ENCODE measurements around the gene AKAP10.

Gene AKAP10

GRCh38 chr17:19877364-19877945 lies 100.2 kb downstream of the AKAP10 start:
- Histone ChIP-seq H3K9ac (ENCODE audit: low read length) (no peak overlapping the region), H3K27ac (ENCODE audit: low read depth, low read length) (no peak overlapping the region), H3K79me2 (ENCODE audit: control insufficient read depth, insufficient read depth, low read length) (no peaks in the 10 kb centered on the region), H3K4ac (ENCODE audit: low read depth, low read length) (no peak overlapping the region), H2BK5ac (ENCODE audit: low read length) (no peak overlapping the region), H3K18ac (ENCODE audit: low read length) (no peak overlapping the region), H3K4me2 (ENCODE audit: low read length) (no peak overlapping the region), H3K4me3 (ENCODE audit: low read length) (no peak overlapping the region), H4K8ac (ENCODE audit: low read depth, low read length) (no peak overlapping the region), H2AK5ac (ENCODE audit: low read length) (no peak overlapping the region), H2BK120ac (ENCODE audit: low read depth, low read length) (no peak overlapping the region), H3K27me3 (ENCODE audit: insufficient read depth, low read length, poor library complexity) (no peaks in the 10 kb centered on the region), H3K4me1 (ENCODE audit: control insufficient read depth, low read depth, low read length) (no peaks in the 10 kb centered on the region), H4K5ac (ENCODE audit: low read length) (no peak overlapping the region), H3K23ac (ENCODE audit: low read length) (no peak overlapping the region), H2BK15ac (replicated peaks; ENCODE audit: low read depth) (no peak overlapping the region), H3K79me1 (ENCODE audit: low read length) (no peaks in the 10 kb centered on the region), H3K36me3 (ENCODE audit: control insufficient read depth, insufficient read depth, low read length) (no peaks in the 10 kb centered on the region), H3K56ac (ENCODE audit: low read length) (no peak overlapping the region)
- DNase-seq: no peak
- no CpG with 5 or more reads among the region's 6 CpGs for WGBS (ENCODE audit: extremely low coverage, insufficient coverage, low lambda C conversion rate)

GRCh38 chr17:19876529-19877161 lies 101.0 kb downstream of the AKAP10 start:
- Histone ChIP-seq H2BK120ac (ENCODE audit: low read depth, low read length) (no peak overlapping the region), H4K8ac (ENCODE audit: low read depth, low read length) (no peak overlapping the region), H3K79me2 (ENCODE audit: control insufficient read depth, insufficient read depth, low read length) (no peaks in the 10 kb centered on the region), H3K4ac (ENCODE audit: low read depth, low read length) (no peak overlapping the region), H3K4me1 (ENCODE audit: control insufficient read depth, low read depth, low read length) (no peaks in the 10 kb centered on the region), H3K56ac (ENCODE audit: low read length) (no peak overlapping the region), H3K9ac (ENCODE audit: low read length) (no peak overlapping the region), H3K18ac (ENCODE audit: low read length) (no peak overlapping the region), H2AK5ac (ENCODE audit: low read length) (no peak overlapping the region), H2BK15ac (replicated peaks; ENCODE audit: low read depth) (no peak overlapping the region), H4K5ac (ENCODE audit: low read length) (no peak overlapping the region), H3K4me3 (ENCODE audit: low read length) (no peak overlapping the region), H3K27me3 (ENCODE audit: insufficient read depth, low read length, poor library complexity) (no peaks in the 10 kb centered on the region), H2BK5ac (ENCODE audit: low read length) (no peak overlapping the region), H3K79me1 (ENCODE audit: low read length) (no peaks in the 10 kb centered on the region), H3K36me3 (ENCODE audit: control insufficient read depth, insufficient read depth, low read length) (no peaks in the 10 kb centered on the region), H3K4me2 (ENCODE audit: low read length) (no peak overlapping the region), H3K27ac (ENCODE audit: low read depth, low read length) (no peak overlapping the region), H3K23ac (ENCODE audit: low read length) (no peak overlapping the region)
- DNase-seq: no peak
- whole genome bisulfite sequencing (ENCODE audit: extremely low coverage, insufficient coverage, low lambda C conversion rate): no CpG with 5 or more reads among the region's 13 CpGs

- DNase-seq: no peak
- no peak overlapping the region for H2BK15ac ChIP-seq (replicated peaks; ENCODE audit: low read depth)
- H3K27me3 ChIP-seq (ENCODE audit: insufficient read depth, low read length, poor library complexity): no peaks in the 10 kb centered on the region
- no peak overlapping the region for H4K5ac ChIP-seq (ENCODE audit: low read length)
- no peak overlapping the region for H4K8ac ChIP-seq (ENCODE audit: low read depth, low read length)
- no peak overlapping the region for H2BK120ac ChIP-seq (ENCODE audit: low read depth, low read length)
- no peak overlapping the region for H3K27ac ChIP-seq (ENCODE audit: low read depth, low read length)
- H3K4me3 ChIP-seq (ENCODE audit: low read length): no peak overlapping the region
- H2BK5ac ChIP-seq (ENCODE audit: low read length): no peak overlapping the region
- H3K4ac ChIP-seq (ENCODE audit: low read depth, low read length): no peak overlapping the region
- H3K79me1 ChIP-seq (ENCODE audit: low read length): no peaks in the 10 kb centered on the region
- H3K4me2 ChIP-seq (ENCODE audit: low read length): no peak overlapping the region
- H3K56ac ChIP-seq (ENCODE audit: low read length): no peak overlapping the region
- H3K79me2 ChIP-seq (ENCODE audit: control insufficient read depth, insufficient read depth, low read length): no peaks in the 10 kb centered on the region
- no peak overlapping the region for H3K23ac ChIP-seq (ENCODE audit: low read length)
- H3K18ac ChIP-seq (ENCODE audit: low read length): no peak overlapping the region
- WGBS (ENCODE audit: extremely low coverage, insufficient coverage, low lambda C conversion rate): no CpG with 5 or more reads among the region's 10 CpGs
- H2AK5ac ChIP-seq (ENCODE audit: low read length): no peak overlapping the region
- H3K9ac ChIP-seq (ENCODE audit: low read length): no peak overlapping the region
- no peaks in the 10 kb centered on the region for H3K36me3 ChIP-seq (ENCODE audit: control insufficient read depth, insufficient read depth, low read length)
- no peaks in the 10 kb centered on the region for H3K4me1 ChIP-seq (ENCODE audit: control insufficient read depth, low read depth, low read length)
Observed at GRCh38 chr17:19874256-19874655, 103.4 kb downstream of the AKAP10 start.

- H3K79me2 ChIP-seq (ENCODE audit: control insufficient read depth, insufficient read depth, low read length): no peaks in the 10 kb centered on the region
- H3K56ac ChIP-seq (ENCODE audit: low read length): no peak overlapping the region
- H4K5ac ChIP-seq (ENCODE audit: low read length): no peak overlapping the region
- no peak overlapping the region for H4K8ac ChIP-seq (ENCODE audit: low read depth, low read length)
- H3K4me2 ChIP-seq (ENCODE audit: low read length): no peak overlapping the region
- H3K27me3 ChIP-seq (ENCODE audit: insufficient read depth, low read length, poor library complexity): no peaks in the 10 kb centered on the region
- H3K4ac ChIP-seq (ENCODE audit: low read depth, low read length): no peak overlapping the region
- no peak overlapping the region for H2BK120ac ChIP-seq (ENCODE audit: low read depth, low read length)
- no peaks in the 10 kb centered on the region for H3K4me1 ChIP-seq (ENCODE audit: control insufficient read depth, low read depth, low read length)
- no peaks in the 10 kb centered on the region for H3K79me1 ChIP-seq (ENCODE audit: low read length)
- H2BK5ac ChIP-seq (ENCODE audit: low read length): no peak overlapping the region
- no peaks in the 10 kb centered on the region for H3K36me3 ChIP-seq (ENCODE audit: control insufficient read depth, insufficient read depth, low read length)
- H3K27ac ChIP-seq (ENCODE audit: low read depth, low read length): no peak overlapping the region
- H3K23ac ChIP-seq (ENCODE audit: low read length): no peak overlapping the region
- H3K4me3 ChIP-seq (ENCODE audit: low read length): no peak overlapping the region
- H3K9ac ChIP-seq (ENCODE audit: low read length): no peak overlapping the region
- H3K18ac ChIP-seq (ENCODE audit: low read length): no peak overlapping the region
- no peak overlapping the region for H2BK15ac ChIP-seq (replicated peaks; ENCODE audit: low read depth)
- no peak overlapping the region for H2AK5ac ChIP-seq (ENCODE audit: low read length)
- WGBS (ENCODE audit: extremely low coverage, insufficient coverage, low lambda C conversion rate): no CpG with 5 or more reads among the region's 3 CpGs
- DNase-seq: no peak
Observed at GRCh38 chr17:19873346-19873745, 104.3 kb downstream of the AKAP10 start.

DNA sequence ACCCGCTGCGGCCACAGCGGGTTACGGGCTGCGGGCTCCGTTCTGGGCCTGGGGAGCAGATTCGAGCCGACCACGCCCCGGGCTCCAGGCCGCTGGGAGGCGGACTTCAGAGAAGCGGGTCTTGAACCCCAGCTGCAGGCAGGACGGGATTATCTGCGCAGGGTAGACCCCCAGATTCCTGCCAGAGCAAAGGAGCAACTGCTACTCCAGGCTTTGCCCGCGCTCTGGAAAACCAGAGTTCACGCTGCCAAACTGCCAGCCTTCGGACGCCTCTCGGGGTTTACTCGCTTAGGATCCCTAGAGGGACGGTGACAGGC lies 109.6 kb downstream of the AKAP10 start:
- H3K18ac ChIP-seq (ENCODE audit: low read length): peak overlapping the region; percentile 44
- WGBS (ENCODE audit: extremely low coverage, insufficient coverage, low lambda C conversion rate): no CpG with 5 or more reads among the region's 23 CpGs
- H3K36me3 ChIP-seq (ENCODE audit: control insufficient read depth, insufficient read depth, low read length): no peaks in the 10 kb centered on the region
- H4K5ac ChIP-seq (ENCODE audit: low read length): no peak overlapping the region
- H3K56ac ChIP-seq (ENCODE audit: low read length): peak overlapping the region; percentile 88
- H3K27me3 ChIP-seq (ENCODE audit: insufficient read depth, low read length, poor library complexity): no peaks in the 10 kb centered on the region
- peak overlapping the region; percentile 82 for H3K9ac ChIP-seq (ENCODE audit: low read length)
- no peaks in the 10 kb centered on the region for H3K79me1 ChIP-seq (ENCODE audit: low read length)
- H2AK5ac ChIP-seq (ENCODE audit: low read length): no peak overlapping the region
- peak overlapping the region; percentile 89 for H3K4me2 ChIP-seq (ENCODE audit: low read length)
- no peak overlapping the region for H3K23ac ChIP-seq (ENCODE audit: low read length)
- no peak for DNase-seq
- H3K79me2 ChIP-seq (ENCODE audit: control insufficient read depth, insufficient read depth, low read length): no peaks in the 10 kb centered on the region
- no peak overlapping the region for H4K8ac ChIP-seq (ENCODE audit: low read depth, low read length)
- no peak overlapping the region for H2BK15ac ChIP-seq (replicated peaks; ENCODE audit: low read depth)
- H3K27ac ChIP-seq (ENCODE audit: low read depth, low read length): no peak overlapping the region
- H3K4me1 ChIP-seq (ENCODE audit: control insufficient read depth, low read depth, low read length): no peaks in the 10 kb centered on the region
- peak overlapping the region; percentile 92 for H3K4ac ChIP-seq (ENCODE audit: low read depth, low read length)
- H2BK120ac ChIP-seq (ENCODE audit: low read depth, low read length): no peak overlapping the region
- H3K4me3 ChIP-seq (ENCODE audit: low read length): peak overlapping the region; percentile 17
- H2BK5ac ChIP-seq (ENCODE audit: low read length): no peak overlapping the region
